HL-60 (cell line): ENCODE measurements around the gene MYCN.

Experiments used
- CTCF ChIP-seq: IDR thresholded peaks from one replicate; pipeline ENCODE4 v1.5.1; 2011; ENCODE audit warnings: low read length, control low read depth, inconsistent platforms; ENCODE audit not compliant: insufficient read depth
- GABPA ChIP-seq: IDR thresholded peaks from 2 replicates; pipeline ENCODE4 v1.6.1; 2012; ENCODE audit warnings: low read depth
- POLR2AphosphoS5 ChIP-seq: IDR thresholded peaks from 2 replicates; pipeline ENCODE4 v1.6.1; 2012; ENCODE audit warnings: low read depth
- REST ChIP-seq: IDR thresholded peaks from 2 replicates; pipeline ENCODE4 v1.6.1; 2012; ENCODE audit warnings: low read depth; ENCODE audit not compliant: insufficient replicate concordance

GRCh38 chr2:15986644-15987043, 46.3 kb downstream of the MYCN start:
- TF ChIP-seq CTCF (no peak), POLR2AphosphoS5 (no peak), REST (no peak), GABPA (no peak)
